NAMALWA (cell line): ENCODE data around the gene CD36.

Experiments
- DNase-seq: peaks from one replicate; pipeline ENCODE4 v3.0.0-alpha.2; 2015; ENCODE audit warnings: low spot score

Gene CD36

DNA sequence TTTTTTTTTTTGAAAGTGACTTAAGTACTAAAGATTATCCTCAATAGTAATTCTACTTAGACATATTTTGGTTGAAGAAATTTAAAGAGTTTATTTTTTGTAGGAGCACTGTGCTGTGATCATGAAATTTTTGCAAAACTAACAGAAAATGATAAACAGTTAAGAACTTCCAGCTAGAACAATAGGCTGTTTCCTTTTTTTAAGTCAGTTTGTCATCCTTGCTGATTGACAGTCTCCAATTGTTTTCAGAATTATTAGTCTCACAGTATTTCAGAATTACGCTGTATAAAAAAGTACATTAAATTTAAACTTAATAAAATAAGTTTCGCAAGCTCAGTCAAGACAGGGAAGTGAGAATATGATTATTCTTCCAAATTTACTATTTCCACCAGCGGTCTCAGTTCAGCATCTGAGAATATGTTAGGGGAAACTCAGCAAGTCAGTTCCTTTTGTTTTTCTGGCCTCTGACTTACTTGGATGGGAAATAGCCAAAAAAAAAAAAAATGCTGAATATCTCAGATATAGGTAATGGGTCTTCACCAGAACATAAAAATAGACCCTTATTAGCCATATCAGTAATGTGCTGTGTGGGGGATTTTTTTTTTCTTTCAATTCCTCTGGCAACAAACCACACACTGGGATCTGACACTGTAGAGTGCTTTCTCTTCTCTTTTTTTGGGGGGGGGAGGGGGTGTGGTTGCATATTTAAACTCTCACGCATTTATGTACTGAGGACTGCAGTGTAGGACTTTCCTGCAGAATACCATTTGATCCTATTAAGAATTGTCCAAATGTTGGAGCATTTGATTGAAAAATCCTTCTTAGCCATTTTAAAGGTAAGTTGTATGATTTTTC is at the start of gene CD36:
Gene CD36, plus strand, starts transcription at position 732 of the 855 bp plus-strand sequence. CDS start 8,099 bp downstream, outside the sequence.
- no peak for DNase-seq

DNA sequence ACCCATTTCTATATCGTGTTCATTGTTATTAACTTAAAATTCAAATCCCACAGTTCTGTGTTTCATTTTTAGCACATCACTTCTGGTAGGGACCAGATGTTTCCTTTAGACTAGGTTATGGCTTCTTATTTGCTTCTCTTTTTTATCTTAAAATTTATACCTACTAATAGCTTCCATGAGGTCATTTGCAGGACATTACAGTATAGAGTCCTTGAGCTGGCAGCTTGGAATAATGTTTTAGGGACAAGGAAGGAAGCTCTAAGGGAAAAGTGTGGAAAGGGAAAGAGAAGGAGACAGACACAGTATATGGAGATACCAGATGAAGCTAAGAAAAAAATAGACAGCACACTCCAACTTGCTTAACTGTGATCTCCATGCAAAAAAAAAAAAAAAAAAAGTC is 48.8 kb upstream of the CD36 start:
- no peak for DNase-seq

DNA sequence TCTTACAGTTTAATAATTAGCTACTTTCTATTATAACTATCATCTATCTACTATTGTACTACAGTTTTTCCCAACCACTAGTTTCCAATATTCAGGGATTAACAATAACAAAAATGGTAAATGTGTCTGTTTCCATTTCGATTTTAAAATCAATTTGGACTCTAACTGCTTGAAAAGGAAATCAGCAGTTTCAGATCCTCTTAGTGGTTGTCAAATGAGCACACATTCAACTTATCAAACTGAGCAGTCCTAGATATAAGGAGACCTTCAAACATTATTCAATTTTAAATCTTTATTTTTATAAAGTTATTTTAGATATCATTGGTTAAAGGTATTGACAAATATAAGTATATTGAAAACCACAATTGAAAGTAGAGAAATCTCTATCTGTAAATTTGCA is 46.8 kb upstream of the CD36 start:
- no peak for DNase-seq

DNA sequence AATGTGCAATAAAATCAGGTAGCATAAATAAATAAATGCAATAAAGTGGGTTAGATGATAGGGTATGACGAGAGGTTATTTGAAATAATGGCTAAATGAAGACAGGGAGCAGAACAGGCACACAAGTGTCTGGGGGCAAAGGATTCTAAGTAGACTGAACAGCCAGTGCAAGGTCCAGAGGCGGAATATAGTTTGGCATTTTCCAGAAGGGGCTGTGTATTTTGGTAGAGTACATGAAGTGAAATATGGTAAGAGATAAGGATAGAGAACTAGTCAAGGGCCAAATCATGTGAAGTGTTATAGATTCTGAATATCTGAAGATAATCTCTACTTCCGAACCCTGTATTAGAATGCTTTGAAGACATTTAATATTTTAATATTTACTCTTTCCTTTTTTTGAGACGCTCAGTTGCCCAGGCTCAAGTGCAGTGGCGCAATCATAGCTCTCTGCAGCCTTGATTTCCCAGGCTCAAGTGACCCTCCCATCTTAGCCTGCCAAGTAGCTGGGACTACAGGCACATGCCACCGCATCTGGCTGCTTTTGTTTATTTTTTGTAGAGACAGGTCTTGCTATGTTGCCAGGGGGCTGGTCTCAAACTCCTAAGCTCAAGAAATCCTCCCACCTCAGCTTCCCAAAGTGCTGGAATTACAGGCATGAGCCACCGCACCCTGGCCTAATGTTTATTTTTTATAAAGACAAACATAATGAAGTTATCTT is 44.4 kb upstream of the CD36 start:
- no peak for DNase-seq

DNA sequence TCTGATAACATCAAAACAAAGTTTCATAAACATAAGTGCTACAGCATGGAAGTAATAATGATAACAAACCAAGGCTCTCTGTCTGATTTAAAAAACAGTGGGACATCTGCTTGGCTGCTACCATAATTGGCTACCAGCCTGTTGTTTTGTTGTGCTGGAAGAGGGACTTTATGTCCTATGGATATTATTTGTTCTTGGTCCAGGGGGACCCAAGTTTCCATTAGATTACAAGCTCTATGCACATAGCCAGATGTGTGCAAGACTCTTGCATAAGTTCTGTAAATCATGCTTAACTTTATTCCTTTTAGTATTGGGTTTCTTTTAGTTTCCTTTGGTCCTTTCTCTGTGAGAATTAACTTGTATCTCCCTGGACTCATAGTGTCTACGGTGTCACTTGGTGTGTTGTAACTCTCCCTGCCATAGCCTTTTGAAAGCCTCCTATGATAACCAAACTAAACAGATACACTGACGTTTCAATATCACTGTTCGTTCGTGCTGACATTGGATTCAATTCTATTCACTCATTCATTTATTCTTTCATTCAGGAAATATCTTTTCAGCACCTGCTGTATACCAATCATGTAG is 41.4 kb upstream of the CD36 start:
- no peak for DNase-seq

DNA sequence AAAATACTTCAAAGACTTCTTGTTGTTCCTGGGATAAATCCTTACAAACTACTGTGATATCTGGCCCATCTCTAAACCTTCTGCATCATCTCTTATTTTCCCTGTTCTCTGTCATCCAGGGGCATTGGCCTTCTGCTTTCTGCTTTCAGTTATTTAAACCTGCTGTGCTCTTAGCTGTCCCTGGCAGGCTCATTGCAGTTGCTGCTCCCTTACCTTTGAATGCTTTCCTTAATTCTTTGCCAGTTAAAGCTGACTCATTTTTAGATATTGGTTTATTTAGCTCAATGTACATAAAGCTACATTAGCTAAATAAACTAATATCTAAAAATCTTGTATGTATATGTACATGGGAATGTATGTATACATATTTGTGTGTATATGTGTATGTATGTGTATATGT is 40.6 kb upstream of the CD36 start:
- no peak for DNase-seq

DNA sequence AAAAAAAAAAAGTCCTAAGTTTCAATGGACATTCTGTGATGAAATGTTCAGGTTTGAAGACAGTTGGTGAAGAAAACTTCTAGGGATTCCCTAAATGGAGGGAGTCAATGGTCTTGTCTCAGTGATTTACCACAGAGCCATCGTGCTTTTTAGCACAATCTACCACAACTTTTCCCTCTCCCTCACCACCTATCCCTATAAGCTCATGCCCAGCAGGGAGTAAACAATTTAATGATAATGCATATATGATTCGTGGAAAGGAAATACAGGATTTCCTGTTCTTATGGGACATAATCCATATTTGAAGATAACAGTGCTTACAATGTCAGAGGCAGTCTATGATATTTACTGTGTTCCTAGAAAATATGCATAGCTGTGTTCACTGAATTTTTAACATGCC is 38.4 kb upstream of the CD36 start:
- DNase-seq: no peak

DNA sequence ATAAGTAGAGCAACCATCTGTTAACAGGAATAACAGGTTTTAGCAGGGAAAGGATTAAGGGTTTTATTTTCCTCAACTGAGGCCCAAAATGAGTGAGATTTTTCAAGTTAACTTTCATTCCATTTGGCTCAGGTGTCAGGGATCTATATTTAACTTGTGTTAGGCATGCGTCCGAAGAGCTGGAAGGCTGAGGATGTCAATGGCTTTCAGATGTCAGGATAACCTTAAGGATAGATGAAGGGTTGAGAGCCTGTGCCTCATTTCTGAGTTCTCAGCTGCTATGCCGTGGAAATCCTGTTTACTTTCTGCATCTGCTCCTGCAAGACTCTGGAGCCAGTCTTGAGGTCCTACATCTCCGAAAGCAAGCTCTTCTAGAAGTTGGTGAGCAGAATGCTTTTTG is 36.4 kb upstream of the CD36 start:
- no peak for DNase-seq

DNA sequence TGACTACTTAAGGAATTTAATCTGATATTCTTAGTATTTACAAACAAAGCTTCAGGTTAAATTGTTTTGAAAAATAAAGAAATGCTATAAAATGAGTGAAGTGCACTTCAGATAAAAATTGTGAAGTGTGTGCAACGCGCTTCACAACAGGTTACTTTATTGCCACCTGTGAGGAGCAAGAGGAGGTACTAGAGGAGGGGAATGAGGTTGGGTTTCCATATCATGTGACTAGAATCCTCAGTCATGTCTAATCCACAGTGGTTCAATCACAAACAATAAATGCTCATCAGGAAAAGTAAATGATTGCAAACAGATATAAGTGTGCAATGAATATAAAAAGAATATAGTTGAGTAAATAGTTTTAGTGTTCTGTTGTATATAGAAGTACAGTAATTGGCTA is 34.5 kb upstream of the CD36 start:
- DNase-seq: no peak

DNA sequence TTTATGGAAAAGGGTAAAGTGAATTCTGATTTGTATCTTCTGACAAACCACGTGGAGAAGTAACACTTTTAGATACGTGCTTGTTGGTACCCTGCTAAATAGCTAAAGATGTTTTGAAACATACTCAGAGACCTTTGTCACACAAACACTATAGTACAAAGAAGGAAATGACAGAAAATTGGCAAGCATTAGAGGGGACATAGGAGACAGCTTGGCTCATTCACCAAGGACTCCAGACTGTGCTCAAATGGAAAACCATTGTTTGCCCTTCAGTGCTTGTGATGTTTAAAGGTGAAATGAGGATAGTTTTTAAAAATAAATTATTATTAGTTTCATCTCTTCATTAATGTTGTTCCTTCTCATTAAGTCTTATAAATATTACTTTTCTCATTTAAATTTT is 34.0 kb upstream of the CD36 start:
- no peak for DNase-seq

DNA sequence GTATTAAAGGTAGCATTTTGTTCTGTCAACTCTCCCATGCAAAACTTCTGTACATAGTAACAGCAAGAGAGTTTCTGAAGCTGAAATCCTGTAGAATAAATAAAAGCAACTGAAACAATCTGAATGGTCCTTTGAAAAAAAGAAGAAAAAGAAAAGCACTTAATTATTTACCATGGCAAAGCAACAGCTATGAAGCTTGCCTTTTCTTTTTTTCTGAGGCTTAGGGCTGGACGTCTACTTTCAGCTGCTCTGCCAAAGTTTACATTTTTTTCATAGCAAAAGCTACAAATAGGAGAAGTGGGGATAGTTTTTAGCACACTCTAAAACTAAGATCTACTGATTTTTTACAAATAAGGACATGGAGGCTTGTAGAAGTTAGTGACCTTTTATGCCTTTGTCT is 31.3 kb upstream of the CD36 start:
- DNase-seq: no peak

DNA sequence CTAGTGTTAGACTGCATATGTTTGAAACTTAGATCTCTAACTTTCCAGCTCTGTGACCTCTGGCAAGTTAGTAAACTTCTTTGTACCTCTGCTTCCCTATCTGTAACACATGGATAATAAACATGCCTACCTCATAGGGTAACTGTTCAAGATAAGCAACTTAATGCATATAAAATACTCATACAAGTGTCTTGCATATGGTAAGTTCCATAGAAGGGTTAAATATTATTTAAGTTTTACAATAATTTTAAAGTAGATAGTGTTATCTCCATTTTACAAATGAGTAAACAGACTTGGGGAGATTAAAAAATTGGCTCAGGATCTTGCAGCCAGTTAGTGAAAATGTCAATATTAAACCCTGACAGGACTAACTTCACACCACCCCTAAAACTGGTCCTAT is 30.1 kb upstream of the CD36 start:
- DNase-seq: no peak

DNA sequence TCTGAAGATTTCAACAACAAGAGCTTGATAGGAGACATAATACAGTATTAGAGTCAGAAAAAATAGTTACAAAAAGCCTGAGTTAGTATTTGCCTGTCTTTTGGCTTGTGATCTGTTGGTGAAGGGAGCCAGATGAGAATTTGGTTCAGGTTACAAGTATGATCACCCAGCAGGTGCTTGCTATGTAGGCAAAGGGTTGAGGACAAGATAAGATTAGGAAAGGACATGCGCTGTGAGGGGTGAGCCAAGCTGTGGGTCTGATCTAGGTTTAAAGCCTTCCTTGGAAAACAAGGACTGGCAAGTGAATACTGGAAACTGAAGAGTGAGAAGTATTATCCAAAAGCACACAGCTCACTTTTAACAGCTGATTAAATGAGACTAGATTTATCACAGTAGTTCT is 28.7 kb upstream of the CD36 start:
- no peak for DNase-seq

DNA sequence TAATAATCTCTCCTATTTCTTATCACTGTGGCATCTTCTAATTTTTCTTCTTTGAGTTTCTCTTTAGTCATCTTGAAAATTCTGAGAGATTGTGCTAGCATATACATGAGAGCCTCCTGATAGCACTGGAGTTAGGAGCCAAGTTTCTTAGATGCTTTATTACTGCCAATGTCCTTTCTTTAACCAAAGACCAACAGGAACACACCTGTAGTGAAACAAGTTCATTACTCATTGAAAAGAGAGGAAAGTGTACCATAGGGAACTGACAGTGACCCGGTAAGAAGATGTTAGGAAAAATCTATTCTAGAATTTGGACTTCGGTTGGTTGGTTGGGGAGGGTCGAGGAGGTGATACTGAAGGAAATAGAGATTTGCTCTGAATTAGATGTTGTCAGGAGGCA is 27.1 kb upstream of the CD36 start:
- no peak for DNase-seq

DNA sequence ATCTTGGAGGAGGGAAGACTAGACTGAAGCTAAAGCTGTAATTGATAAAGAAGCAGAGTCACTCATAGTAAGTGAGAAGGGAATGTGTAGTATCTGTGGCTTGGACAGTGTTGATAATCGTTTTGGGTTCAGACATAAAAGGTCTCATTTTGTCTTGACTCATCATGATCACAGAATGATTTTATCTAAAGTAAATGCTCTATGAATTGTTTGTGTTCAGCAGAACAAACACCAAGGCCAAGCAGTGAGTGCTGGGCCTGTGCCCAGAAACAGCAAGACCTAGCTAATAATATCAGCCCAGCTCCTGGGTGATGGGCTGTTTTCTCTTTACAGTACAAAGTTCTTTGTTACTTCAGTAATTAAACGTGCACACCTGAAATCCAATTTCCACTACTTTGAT is 26.7 kb upstream of the CD36 start:
- DNase-seq: no peak

DNA sequence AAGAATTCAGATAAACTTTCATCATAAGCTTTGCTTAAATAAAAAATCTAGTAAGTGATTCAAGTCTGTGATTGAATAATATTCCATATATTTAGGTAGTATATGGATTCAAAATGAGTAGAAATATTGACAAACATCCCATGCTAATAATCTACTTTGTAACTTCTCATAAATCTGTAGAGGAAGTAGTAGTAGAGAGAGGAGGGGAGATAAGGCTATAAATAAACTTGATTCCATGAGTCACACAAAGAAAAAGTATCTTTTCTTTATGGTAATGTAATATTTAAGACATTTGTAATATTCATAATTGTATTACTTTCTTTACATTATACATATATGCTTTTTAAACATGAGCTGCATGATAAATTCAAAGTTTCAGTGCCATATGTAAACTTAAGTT is 25.6 kb upstream of the CD36 start:
- no peak for DNase-seq

DNA sequence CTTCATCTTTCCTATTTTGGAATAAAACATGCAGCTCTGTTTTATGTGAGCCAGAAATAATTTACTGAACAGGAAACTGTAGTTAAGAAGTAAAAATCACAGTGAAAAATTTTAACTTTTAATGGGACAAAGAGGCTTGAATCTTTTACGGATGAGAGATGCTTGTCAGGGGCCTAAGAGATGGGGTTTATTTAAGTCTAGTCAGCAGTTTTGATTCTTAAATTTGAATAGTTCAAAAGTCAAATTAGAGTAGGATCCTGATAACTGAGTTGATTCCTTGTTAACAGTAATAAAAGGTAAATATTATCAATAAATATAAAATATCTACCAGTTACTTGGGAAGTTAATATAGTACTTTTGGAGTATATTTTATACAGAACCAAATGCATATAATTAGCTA is 24.9 kb upstream of the CD36 start:
- no peak for DNase-seq

DNA sequence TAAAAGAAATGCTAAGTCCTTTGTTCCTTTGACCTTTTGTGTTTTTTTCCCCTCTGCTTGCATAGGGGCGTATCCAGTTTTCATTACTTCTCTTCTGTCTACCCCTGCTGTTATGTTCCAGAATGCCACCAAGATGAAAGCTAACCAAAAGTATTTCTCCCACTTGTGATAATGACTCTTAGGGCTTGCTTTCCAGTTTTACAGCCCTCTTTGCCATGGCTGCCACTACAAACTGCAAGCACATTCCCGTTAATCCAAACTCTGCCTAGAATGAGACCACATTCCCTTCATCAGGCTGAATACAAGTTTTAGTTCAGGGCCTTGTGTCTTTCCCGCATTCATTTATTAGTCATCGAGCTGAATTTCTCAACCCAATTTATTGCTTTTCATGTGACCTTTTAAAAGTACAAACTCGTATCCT is 23.6 kb upstream of the CD36 start:
- DNase-seq: no peak

DNA sequence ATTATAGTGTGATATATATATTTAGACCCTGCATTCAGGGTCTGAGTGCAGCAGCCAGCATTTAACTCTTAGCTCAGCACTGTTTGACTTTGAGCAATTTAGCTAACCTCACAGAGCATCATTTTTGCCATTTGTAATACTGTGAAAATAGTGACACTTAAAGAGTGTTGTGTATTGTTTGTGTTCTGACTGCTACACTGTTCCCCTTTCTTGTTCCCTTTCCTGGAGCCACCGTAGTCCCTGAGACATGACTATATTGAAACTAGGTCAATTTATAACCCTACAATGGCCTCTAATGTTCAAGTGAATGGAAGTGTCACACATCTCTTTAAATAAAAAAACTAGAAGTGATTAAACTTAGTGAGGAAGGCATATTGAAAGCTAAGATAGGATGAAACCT is 20.3 kb upstream of the CD36 start:
- DNase-seq: no peak

DNA sequence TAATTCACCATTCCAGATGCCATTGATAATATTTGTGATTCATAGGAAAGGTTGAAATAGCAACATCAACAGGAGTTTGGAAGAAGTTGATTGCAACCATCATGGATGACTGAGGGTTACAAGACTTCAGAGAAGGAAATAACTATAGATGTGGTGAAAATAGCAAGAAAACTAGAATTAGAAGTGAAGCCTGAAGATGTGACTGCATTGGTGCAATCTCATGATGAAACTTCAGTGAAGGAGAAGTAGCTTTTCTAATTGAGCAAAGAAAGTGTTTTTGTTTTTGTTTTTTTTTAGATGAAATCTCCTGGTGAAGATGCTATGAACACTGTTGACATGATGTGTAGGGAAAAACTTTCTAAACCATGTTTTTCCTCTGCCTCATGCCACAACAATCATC is 18.7 kb upstream of the CD36 start:
- no peak for DNase-seq

DNA sequence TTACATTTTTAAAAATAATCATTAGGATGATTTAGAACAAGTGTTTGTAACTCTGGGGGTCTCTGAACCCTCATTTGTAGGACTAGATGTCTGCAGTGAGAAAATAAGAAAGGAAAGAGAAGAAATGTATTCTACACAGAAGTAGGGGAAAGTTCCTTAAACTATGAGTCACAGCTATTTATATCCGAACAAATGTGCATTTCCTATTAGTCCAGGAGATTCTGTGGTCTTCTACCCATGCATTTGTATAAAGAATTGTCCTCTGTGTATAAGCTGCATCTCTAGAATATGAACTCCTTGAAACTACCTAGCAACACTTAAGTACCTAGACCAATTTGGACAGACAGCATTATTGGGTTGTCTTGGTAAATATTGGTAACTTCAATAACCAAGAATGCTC is 15.9 kb upstream of the CD36 start:
- DNase-seq: no peak

DNA sequence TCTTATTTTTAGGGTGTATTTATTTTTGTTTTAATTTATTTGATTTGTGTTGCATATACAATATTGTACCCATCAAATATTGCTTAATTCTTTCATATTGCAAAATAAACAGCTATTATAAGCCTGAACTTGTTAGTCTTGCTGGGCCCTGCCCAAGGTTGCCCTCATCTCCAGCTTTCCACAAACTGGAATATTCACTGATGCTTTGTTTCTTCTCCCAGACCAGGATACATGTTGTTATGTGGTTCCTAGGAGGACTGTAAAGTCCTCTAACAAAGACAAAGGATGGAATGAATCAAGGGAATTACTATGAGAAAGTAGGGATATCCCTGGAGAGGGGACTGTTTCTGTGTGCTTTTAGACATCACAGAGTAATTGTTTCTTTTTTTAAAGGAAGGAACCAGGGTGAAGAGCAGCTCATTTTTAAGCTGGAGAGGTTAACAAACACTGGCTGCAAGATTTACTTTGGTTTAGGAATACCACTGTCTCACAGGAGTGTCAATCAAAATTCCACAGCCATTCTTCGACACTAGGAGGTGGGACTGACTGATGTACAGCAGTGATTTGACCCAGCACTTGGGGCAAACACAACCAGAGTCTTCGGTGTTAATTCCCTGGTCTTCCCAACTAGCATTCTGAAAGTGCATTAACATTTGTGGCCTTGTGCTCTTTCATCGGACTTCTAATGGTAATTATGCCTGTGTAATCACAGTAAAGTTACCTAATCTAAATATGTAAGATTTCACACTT is 14.8 kb upstream of the CD36 start:
- no peak for DNase-seq

DNA sequence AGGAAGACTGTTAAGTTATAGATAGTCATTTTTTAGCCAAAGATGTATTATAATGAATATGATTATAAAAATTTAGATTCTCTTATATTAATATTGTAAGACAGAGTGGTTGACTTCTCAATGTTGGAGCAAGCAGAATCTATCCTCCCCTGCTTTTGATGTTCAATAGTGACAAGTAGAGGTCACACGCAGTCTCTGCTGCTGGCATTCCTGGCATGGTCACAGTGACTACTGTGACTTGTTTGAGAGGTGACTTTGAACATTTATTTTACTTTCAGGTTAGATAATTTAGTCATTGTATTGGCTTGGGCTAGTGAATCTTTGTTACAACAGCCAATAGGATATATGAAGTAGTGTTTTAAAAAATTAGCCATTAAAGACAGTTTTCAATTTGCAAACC is 13.7 kb upstream of the CD36 start:
- DNase-seq: no peak
